Measurements from ENCODE around the gene MKRN1. TPM values are rescaled to one million over a fixed set of nuclear protein-coding genes. Genes with fewer than 3 reads are reported as not detected.

MKRN1 gene
- total and polyA plus RNA-seq, 2 of the 4 experiments (the other 2 are of a cell fraction) = 47.2 to 83.0 TPM

- Histone ChIP-seq H3K4me3 (ENCODE audit: insufficient read depth, low read depth, low read length) (no peak overlapping the region), H3K56ac (ENCODE audit: extremely low read depth, insufficient read depth, low read length) (no peak overlapping the region), H3K27ac (ENCODE audit: insufficient read depth, low read length) (no peak overlapping the region), H4K20me1 (ENCODE audit: insufficient read depth, low read length) (no peaks in the 10 kb centered on the region), H2BK5ac (ENCODE audit: low read depth, low read length, poor library complexity, severe bottlenecking) (no peak overlapping the region), H3K36me3 (ENCODE audit: control insufficient read depth, insufficient read depth, low read length) (no peaks in the 10 kb centered on the region), H2AK5ac (ENCODE audit: low read depth, low read length) (no peak overlapping the region), H3K14ac (replicated peaks; ENCODE audit: low read depth, low read length) (no peak overlapping the region), H3K4me2 (ENCODE audit: low read depth, low read length) (no peak overlapping the region), H3K4ac (ENCODE audit: low read depth, low read length) (no peak overlapping the region), H3K9me1 (ENCODE audit: insufficient read depth, low read length) (0 out of 2 replicates have a peak, but pooled peaks cover 4% of the 10 kb centered on the region), H4K5ac (ENCODE audit: low read depth, low read length) (no peak overlapping the region), H2AFZ (replicated peaks; ENCODE audit: low read length, poor library complexity) (no peak overlapping the region), H2BK20ac (ENCODE audit: low read depth, low read length) (no peak overlapping the region), H3K4me1 (ENCODE audit: control insufficient read depth, insufficient read depth, low read length) (no peaks in the 10 kb centered on the region), H3K9me3 (ENCODE audit: control insufficient read depth, insufficient read depth, low read length) (no peaks in the 10 kb centered on the region), H2AK9ac (replicated peaks; ENCODE audit: low read depth, low read length, poor library complexity) (no peak overlapping the region), H3K9ac (ENCODE audit: low read depth, low read length) (no peak overlapping the region), H3K79me1 (ENCODE audit: low read depth in 1 of 2, low read length in 2 of 2) (no peaks in the 10 kb centered on the region), H4K91ac (ENCODE audit: insufficient read depth, low read depth, low read length) (no peak overlapping the region), H2BK120ac (ENCODE audit: low read depth, low read length) (no peak overlapping the region), H4K8ac (ENCODE audit: low read depth in 2 of 2, low read length in 2 of 2) (no peak overlapping the region), H3K27me3 (ENCODE audit: control insufficient read depth, insufficient read depth, low read length) (peaks cover 11% of the 10 kb centered on the region), H3K18ac (ENCODE audit: low read depth, low read length) (no peak overlapping the region), H2BK15ac (ENCODE audit: low read depth, low read length) (no peak overlapping the region), H3K23ac (ENCODE audit: low read depth, low read length) (no peak overlapping the region)
- in situ Hi-C loops (cut with MboI; ENCODE audit: low sequenced_read_pairs) = no loop called here
- ATAC-seq (ENCODE audit: low read depth) (no peak), DNase-seq (no peak)
- BruUV-seq (replicated peaks) = no TSS peak
- intact Hi-C loops (cut with micrococcal nuclease) = no loop called here
- no CpG with 5 or more reads among the region's 3 CpGs for WGBS, 2 experiments (ENCODE audit: extremely low coverage in 2 of 2, insufficient read length in 1 of 2)
- CTCF ChIA-PET = no interaction called here
- TF ChIP-seq CEBPB (IDR thresholded peaks at IDR 0.05; ENCODE audit: low read depth, low read length) (no peak), CTCF (conservative IDR thresholded peaks at IDR 0.05; ENCODE audit: low read depth, low read length) (no peak), CHD1 (IDR thresholded peaks at IDR 0.05; ENCODE audit: low read depth, low read length) (no peak), NFE2L2 (IDR thresholded peaks at IDR 0.05; ENCODE audit: low read depth, low read length) (no peak), FOS (IDR thresholded peaks at IDR 0.05; ENCODE audit: low read depth, low read length) (no peak)
- POLR2A ChIA-PET (ENCODE audit: unreplicated experiment) = no interaction called here
- dilution Hi-C loops (cut with HindIII; ENCODE audit: low sequenced_read_pairs, unreplicated experiment) = no loop called here
Observed at GRCh38 chr7:140484479-140484878, 5.2 kb upstream of the MKRN1 start.

Measured in IMR-90 (cell line).